ENCODE data around the gene ACSS3. TPM values are rescaled to one million over a fixed set of nuclear protein-coding genes. Genes with fewer than 3 reads are reported as not detected.

The ACSS3 gene
- total and polyA plus RNA-seq, 9 of the 15 experiments (the other 6 are each of a cell fraction or from before 2014, with no cell fraction given) = 0.40 TPM; not detected in 8

GRCh38 chr12:81209012-81209411, 131.1 kb downstream of the ACSS3 start:
- in situ Hi-C loops (cut with MboI) (no loop called here), intact Hi-C loops (cut with micrococcal nuclease) (no loop called here)
- BruUV-seq (replicated peaks) = no TSS peak
- H3K4me1 ChIP-seq (replicated peaks in 1 of 2; ENCODE audit: control insufficient read depth in 2 of 2, insufficient read depth in 2 of 2, low read length in 2 of 2) = no peaks in the 10 kb centered on the region
- no peaks in the 10 kb centered on the region for H3K9me1 ChIP-seq (ENCODE audit: control insufficient read depth, insufficient read depth, low read length)
- ATAC-seq = no peak
- H3K9ac ChIP-seq (ENCODE audit: insufficient read depth in 1 of 2, low read depth in 2 of 2, low read length in 2 of 2) = no peak overlapping the region
- no peaks in the 10 kb centered on the region for H3K36me3 ChIP-seq (ENCODE audit: control insufficient read depth, insufficient read depth, low read length)
- no peak overlapping the region for H2AFZ ChIP-seq (ENCODE audit: low read depth, low read length)
- H3K27me3 ChIP-seq (ENCODE audit: control insufficient read depth in 2 of 2, insufficient read depth in 2 of 2, low read length in 2 of 2) = no peaks in the 10 kb centered on the region
- no peak overlapping the region for H3K4me2 ChIP-seq (ENCODE audit: insufficient read depth, low read length)
- TF ChIP-seq NCOA1 (IDR thresholded peaks at IDR 0.05; ENCODE audit: low read depth) (no peak), POLR3A (IDR thresholded peaks at IDR 0.05; ENCODE audit: borderline replicate concordance, extremely low read depth, insufficient read depth, insufficient read length) (no peak), TFAM (CRISPR knock-in tag; conservative IDR thresholded peaks at IDR 0.05) (no peak), PURB (CRISPR knock-in tag; IDR thresholded peaks at IDR 0.05; ENCODE audit: low read depth) (no peak), MBD2 (IDR thresholded peaks at IDR 0.05; ENCODE audit: borderline replicate concordance, low read depth) (no peak), KLF1 (tag; IDR thresholded peaks at IDR 0.05) (no peak), GABPB1 (CRISPR knock-in tag; IDR thresholded peaks at IDR 0.05) (no peak), RBM17 (IDR thresholded peaks at IDR 0.05; ENCODE audit: borderline replicate concordance, low read depth, low read length) (no peak), TFE3 (CRISPR knock-in tag; IDR thresholded peaks at IDR 0.05) (no peak), PBX2 (CRISPR knock-in tag; IDR thresholded peaks at IDR 0.05; ENCODE audit: low read depth) (no peak), PBX2 (tag; conservative IDR thresholded peaks at IDR 0.05; ENCODE audit: low read depth) (no peak), HDGF (IDR thresholded peaks at IDR 0.05) (no peak), MEIS2 (IDR thresholded peaks at IDR 0.05; ENCODE audit: partially characterized antibody) (no peak), MTF1 (CRISPR knock-in tag; IDR thresholded peaks at IDR 0.05; ENCODE audit: borderline replicate concordance) (no peak), TAF7 (tag; IDR thresholded peaks at IDR 0.05) (no peak), TCFL5 (CRISPR knock-in tag; conservative IDR thresholded peaks at IDR 0.05) (no peak), KDM2B (CRISPR knock-in tag; IDR thresholded peaks at IDR 0.05) (no peak), USF1 (CRISPR knock-in tag; IDR thresholded peaks at IDR 0.05) (no peak), DNMT1 (IDR thresholded peaks at IDR 0.05) (no peak), RBM39 (optimal IDR thresholded peaks at IDR 0.05; ENCODE audit: low read depth, low read length) (no peak)
- H3K4me3 ChIP-seq = no peak overlapping the region
- H3K79me2 ChIP-seq (ENCODE audit: control insufficient read depth, insufficient read depth, low read length) = no peaks in the 10 kb centered on the region
- no peak overlapping the region for H3K27ac ChIP-seq (ENCODE audit: extremely low read depth, low read depth, low read length)
- no peak for FAIRE-seq
- no peaks in the 10 kb centered on the region for H4K20me1 ChIP-seq (replicated peaks; ENCODE audit: control insufficient read depth, insufficient read depth, low read length)
- DNase-seq (ENCODE audit: extremely low read depth in 1 of 4, low spot score in 3 of 4) = no peak
- POLR2A ChIA-PET = no interaction called here
- CTCF ChIA-PET (ENCODE audit: low intra/inter-chr PET ratio) = no interaction called here
- H3K9me3 ChIP-seq (replicated peaks; ENCODE audit: control insufficient read depth, insufficient read depth, low read depth, low read length) = no peaks in the 10 kb centered on the region

Data from K562 (cell line).